LoVo (cell line): ENCODE measurements around the gene RTN3.

Experiments used
- DNase-seq: peaks from one replicate; pipeline ENCODE4 v3.0.0-alpha.2; 2016; ENCODE audit warnings: low spot score

The RTN3 gene

DNA sequence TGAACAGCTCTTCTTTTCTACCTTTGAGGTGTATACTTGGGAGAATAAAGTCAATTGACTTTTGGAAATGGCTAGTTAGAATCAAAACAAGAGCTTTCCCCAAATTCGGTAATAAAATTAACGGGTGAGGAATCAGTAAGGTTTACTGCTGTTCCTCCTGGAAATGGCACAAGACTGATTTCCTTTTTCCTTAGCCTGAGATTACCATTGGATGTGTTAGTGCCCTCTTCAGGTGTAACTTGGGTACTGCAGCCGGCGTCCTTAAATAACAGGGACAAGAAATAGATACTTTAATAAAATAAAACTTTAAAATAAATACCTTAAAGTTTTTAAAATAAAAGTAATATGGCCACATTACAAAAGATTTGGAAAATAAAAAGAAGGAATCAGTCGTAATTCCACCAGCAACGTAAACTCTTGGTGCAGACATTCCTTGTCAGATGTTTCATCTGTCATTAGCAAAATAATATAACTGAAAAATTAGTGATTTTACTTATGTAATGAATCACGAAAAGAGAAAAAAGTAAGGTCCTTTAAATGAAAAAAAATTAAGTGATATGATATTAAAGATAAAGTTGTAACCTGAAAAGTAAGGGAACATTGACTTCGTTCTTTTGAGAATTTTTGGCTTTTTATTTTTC is 57.5 kb downstream of the RTN3 start:
- DNase-seq: peak; percentile 79

DNA sequence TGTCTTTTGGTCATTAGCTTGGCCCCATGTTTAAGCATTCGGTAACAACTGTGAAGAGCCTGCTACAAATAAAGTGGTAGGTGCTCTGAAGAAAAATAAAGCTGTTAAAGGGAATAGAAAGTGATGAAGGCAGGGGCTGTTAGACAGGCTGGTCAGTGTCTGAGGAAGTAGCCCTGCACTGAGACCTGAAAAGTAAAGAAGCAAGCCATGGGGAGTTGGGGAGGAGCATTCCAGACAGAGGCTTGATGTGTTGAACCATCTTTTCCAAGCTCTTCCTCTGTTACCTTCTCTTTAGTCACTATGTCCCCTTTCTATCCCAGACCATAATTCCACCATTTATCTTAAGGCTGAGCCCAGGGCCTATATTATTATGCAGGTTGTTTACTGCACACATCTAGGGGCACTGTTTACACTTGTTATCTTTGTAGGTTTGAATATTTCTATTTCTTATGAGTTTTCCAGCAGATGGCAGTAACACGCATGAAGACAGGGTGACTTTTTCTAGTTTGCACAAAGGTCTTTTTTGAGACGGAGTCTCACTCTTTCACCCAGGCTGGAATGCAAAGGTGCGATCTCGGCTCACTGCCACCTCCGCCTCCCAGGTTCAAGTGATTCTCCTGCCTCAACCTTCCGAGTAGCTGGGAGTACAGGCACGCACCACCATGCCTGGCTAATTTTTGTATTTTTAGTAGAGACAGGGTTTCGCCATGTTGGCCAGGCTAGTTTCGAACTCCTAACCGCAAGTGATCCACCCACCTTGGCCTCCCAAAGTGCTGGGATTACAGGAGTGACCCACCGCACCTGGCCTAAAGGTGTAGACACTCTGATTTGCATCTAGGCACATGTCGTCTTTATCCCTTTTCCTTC is 64.2 kb downstream of the RTN3 start:
- no peak for DNase-seq

DNA sequence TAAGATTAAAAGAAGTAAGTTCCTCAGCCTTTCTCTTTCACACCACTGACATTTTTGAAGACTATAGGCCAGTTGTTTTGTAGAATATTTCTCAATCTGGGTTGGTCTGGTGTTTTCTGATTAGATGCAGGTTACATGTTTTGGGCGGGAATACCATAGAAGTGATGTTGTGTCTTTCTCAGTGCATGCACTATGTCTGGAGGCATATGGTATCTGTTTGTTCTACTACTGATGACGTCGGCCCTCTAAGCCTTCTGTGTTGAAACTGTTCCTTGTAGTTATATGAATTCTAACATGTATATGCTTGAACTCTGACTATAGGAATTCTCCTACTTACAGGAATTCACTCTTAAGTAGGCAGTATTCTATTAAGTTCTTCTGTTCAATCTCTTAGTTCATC is 65.7 kb downstream of the RTN3 start:
- no peak for DNase-seq

DNA sequence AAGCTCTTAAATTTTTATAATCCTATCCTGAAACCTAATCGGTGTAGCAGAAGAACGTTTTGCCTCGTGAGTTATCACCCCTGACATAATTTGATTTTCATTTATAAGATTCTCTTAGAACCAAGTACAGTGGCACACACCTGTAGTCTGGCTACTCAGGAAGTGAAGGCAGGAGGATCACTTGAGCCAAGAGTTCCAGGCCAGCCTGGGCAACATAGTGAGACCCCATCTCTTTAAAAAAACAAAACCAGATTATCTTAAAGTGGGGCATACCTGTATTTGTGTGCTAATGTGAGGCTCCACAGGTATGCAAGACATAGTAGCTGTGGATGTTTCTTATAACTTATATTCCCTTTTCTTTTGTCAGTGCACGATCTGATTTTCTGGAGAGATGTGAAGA is 68.3 kb downstream of the RTN3 start:
- no peak for DNase-seq

DNA sequence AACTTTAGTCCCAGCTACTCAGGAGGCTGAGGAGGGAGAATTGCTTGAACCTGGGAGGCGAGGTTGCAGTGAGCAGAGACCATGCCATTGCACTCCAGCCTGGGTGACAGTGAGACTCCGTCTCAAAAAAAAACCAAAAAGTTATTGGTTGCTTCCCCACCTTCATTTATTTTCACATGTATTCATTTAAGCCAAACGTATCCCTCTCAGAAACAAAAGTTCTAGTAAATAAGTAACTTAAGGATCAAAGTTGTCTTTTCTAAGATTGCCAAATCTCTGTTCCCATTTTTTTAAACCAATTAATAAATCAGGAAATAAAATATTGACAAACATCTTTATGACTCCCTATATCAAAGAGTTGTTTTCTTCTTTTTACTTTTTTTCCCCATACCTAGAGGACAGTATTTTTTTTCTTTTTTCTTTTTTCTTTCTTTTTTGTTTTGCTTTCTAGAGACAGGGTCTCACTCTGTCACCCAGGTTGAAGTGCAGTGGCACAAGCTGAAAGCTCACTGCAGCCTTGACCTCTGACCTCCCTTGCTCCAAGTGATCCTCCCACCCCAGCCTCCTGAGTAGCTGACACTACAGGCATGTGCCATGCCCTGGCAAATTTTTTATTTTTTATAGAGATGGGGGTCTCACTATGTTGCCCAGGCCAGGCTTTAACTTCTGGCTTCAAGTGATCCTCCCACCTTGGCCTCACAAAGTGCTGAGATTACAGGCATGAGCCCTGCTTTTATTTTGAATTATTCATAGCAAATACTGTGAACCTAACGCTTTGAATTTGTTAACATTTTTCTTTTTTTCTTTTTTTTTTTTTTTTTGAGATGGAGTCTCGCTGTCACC is 75.8 kb downstream of the RTN3 start:
- DNase-seq: no peak

DNA sequence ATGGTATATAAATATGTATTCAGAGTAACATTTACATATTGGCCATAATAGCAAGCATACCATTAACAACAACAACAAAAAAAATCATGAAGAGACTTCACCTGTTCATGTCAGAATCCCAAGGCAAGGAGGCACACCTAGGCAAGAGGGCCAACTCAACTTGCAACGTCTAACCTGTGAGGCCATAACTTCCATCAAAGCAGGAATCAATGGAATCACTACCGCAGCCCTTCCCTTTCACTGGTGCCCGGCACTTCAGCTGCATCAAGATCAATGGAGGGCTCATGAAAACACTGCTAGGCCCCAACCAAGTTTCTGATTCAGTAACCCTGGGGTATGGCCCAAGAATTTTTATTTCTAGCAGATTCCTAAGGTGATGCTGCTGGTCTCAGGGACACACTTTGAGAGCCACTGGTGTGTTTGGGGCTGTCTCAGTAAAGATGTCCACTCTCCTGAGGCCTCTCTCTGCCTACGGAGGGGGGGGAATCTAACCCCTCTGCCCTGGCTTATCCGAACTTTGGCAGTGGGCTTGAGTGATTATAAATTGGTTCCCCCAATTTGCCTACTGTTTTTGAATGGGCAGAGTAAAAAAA is 79.3 kb downstream of the RTN3 start:
- no peak for DNase-seq

DNA sequence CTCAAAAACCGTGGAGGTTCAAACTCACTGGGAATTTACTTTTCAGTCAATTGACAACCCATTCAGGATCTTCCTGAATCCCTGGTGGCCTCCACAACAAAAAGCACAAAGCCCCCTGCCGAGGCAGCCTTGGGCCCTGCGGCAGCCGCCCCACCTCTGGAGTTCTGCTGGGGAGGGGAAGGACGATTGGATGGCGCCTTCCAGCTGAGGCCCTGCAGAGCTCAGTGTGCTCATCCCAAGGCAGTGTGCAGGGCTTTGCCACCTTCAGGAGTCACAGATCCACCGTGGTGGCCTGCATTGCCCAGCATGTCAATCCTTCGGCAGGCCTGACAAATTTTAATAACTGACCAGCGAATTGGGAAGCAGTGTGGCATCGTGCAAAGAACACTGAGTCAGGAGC is 79.9 kb downstream of the RTN3 start:
- no peak for DNase-seq

DNA sequence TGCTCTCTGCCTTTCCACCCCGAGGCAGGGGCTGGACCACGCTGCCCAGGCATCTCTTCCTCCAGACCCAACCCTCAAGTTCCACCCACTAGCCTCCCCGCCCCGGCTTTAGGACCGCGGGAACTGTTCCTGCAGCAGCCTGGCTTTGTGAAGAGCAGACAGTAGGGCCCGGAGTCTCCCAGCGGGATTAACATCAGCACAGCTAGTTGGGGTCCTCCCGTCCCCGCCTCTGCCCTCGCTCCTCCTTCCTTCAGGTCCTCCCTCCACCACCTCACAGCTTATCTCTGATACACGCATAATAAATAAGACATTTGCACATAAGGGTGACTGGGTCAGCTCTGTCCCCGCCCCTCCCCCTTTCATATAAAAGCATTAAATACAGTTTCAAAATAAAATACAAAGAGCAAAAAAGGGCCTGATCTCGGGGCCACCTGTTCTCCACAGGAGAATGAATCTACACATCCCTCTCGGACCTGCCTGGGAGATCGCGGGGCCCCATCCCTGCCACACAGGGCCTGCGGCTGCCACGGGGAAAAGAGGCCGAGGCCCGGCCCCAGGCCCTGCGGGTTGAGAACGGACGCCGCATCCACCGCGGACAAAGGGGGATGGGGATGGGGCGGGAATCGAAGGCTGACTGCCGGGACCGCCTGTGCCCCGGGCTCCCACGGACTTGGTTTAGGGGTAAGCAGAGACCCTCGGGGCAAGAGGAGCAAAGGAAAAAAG is 80.8 kb downstream of the RTN3 start:
- DNase-seq: no peak

DNA sequence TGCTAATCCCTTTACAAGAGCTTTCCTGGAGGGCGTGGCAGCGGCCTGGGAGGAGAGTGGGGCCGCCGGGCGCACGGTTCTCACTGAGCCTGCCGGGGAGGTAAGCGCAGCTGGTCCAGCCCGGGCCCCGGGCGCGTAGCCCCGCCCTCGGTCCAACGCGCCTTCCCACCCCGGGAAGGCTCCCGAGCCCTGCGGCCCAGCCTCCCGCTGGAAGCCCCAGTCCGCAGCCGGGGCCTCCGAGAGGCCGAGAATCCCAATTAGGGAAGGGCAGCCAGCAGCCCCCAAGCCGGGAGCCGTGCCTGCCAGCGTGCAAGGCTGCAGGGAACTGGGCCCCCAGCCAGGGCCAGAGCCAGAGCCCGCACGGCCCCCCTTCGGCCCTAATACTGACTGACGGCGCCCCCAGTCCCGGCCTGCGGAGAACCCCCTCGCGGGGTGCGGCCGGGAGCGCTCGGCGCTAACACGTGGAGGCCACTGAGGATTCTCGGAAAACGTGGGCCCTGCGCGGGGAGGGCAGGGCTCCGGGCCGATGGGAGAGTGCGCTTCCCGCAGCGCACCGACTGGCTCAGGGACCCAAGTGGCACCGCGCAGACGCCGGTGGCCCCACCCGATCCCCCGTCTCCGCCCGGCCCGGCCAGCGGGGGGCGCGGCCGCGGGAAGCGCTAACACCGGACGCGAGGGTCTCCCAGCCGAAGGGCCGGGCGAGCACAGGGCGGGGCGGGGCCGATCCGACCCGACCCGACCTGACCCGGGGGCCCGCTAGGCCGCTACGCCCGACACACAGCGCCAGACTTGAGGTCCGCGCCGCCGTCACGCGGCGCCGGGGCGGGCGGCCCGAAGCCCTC is 81.6 kb downstream of the RTN3 start:
- DNase-seq: no peak

DNA sequence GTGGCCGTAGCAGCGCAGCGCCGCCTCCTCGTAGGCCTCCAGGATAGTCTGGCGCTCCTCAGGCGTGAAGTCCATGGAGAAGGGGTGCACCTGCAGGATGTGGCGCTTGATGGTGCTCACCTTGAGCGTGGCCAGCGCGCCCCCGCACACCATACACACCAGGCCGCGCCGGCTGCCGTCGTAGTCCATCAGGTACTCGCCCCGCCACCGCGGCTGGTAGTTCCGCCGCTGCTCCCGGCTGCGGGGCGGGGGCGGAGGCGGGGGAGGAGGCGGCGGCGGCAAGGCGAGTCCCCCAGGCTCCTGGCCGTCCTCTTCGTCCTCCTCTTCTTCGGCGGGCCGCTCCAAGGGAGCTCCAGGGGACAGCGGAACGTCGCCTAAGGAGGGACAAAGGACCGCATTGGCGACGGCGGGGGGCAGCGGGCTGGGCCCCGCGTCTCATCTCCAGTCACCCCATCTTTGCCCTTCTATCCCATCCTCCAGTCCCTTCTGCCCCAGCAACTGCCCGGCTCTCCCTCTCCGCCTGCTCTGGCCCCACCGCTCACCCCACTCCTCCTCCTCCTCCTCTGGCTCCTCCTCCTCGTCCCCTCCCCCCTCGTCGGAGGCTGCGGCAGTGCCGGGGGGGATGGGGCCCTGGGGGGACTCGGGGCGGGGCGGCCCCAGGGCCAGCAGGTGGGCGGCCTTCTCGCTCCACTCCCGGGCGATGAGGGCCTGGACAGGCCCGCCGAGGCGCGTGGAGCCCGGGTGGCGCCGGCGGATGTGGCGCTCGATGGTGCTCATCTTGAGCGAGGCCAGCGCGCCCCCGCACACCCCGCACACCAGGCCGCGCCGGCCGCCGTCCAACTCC is 82.4 kb downstream of the RTN3 start:
- DNase-seq: no peak

DNA sequence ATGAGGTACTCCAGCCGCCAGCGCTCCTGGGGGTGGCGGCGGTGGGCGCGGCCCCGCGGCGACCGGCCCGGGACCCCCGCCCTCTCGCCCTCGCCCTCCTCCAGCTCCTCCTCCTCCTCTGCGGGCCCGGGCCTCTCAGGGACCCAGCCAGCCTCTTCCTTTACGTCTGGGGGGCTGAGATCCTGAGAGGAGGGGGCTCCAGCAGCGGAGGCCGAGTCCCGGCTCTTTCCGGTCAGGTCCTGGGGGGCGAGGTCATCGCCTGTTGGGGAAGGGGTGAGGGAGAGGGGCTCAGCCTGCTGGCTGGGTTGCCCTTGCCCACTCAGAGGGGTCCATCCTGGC is 83.0 kb downstream of the RTN3 start:
- no peak for DNase-seq

DNA sequence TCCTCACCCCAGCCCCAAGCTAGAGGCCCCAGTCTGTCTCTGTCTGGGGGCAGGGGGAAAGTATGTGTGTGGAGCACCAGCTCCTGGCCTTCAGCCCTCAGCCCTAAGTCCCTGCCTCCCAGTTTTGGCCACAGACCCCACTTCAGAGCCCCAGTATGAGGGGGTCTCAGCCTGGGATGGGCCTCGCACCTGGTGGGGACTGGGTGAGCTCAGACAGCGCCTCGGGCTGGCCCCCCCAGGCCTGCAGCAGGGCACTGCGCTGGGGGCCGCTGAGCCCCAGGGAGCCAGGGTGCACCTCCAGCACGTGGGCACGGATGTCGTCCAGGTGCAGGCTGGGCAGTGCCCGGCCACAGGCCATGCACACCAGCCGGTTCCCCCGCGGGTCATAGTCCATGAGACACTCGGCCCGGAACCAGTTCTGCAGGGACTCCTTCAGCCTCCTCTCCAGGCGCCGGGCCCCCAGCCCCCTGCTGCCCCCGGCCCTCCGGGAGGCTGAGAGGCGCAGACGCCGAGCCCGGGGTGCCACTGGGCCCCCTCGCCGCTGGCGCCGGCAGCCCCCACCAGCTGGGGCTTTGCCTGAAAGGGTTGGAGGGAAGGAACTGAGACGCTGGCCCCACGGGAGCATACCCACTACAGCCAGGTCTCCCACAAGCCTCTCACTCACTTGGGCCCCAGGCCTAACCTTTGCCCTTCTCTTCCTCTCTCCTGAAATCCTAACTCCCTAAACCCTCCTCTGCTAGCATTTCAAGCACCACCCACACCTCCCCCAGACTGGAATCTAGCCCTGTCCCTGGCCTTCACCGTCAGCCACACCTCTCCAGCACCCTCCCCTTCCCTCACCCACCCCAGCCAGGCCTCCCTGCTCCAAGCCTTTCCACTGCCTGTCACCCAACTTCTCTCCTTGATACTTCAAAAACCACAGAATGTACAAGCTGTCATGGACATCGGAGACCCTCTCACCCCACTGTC is 83.7 kb downstream of the RTN3 start:
- DNase-seq: no peak

DNA sequence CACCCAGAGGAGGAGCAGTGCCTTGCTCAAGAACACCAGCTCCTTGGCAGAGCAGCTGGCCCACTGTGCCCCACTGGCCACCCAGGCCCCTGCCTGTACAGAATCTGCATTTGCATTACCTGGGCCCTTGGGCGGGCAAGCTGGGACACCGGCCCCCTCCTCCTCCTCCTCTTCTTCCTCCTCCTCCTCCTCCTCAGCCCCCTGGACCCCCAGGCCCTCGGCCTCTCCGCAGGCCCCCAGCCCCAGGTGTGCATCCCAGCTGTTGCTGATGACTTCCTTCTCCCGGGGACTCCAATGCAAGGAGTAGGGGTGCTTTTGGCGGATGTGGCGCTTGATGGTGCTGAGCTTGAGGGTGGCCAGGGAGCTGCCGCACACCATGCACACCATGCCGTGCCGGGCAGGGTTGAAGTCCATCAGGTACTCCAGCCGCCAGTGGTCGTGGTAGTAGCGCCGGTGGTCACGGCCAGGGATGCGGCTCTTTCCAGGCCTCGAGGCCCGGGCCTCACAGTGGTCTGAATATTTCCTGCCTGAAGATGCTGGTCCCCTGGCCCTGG is 84.5 kb downstream of the RTN3 start:
- DNase-seq: no peak

DNA sequence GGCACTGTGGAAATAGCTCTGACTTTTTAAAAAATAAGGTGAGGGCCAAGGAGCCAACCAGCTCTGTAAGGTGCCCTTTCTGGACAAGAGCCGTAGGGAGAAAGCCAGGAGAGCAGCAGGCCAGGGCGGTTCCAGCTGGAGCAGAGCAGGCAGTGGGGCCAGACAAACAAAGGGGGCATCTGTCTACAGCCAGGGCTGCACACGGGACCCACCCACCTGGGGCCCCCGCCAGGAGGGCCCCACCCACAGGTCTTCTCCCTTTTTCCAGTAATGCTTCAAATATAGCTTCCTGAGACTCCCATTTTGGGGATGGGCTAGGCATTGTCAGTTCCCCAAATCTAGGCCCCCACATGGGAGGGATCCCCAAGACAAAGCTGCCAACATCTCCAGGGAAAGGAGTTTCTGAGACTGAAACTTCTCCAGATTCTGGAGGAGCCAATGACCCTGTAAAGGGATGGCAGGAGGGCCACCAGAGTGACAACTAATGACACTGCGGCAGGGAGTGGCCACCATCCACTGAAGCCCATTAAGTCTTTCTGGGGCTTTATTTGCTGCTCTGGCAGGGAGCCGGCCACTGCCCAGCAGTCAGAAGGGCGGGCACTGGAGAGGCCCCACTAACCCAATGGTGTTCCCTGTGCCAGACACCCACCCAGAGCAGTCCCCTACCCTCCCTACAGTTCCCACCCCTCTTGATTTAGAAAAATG is 85.4 kb downstream of the RTN3 start:
- no peak for DNase-seq

DNA sequence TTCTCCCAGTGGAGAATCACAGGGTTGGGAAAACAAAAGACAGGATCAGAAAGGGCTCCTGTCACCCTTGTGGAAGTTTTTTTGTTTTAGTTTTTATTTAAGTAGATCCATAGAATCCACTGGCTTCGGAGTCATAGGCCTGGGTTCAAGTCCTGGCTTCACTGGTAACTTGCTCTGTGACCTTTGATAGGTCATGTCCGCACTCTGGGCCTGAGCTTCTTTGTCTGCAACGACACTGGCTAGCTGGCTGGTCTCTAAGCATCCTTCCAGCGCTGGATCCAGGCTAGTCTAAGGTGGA is 85.9 kb downstream of the RTN3 start:
- no peak for DNase-seq

DNA sequence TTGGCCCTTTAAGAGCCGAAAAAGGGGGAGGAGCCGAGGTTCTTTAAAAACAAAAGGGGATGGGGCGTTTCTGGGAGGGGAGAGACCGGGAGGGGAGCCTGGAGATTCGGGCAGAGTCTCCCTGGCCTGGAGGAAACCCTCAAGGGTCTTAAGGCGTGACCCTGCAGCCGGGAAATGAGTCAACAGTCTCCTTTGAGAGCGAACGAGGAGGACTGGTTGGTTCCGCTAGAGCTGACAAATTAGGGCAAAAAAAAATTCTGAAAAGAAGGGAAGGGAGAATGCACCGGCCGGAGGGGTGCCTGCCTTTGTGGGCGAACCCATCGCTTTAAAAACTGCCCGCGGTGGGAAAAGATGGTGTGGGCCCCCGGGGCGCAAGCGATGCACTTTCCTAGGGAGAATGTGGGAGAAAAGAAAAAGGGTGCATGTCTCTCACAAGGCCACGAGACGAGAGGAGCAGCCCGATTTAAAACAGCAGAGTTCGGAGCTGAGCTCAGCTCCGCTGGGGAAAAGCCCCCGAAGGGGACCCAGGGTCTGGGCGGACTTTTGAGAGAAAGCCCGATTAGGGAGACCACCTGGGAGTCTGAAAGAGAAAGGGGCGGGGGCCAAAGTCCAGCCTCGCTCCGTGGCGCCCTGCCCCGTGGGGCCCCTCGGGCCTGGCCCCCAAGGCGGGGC is 86.4 kb downstream of the RTN3 start:
- peak; percentile 45 for DNase-seq

DNA sequence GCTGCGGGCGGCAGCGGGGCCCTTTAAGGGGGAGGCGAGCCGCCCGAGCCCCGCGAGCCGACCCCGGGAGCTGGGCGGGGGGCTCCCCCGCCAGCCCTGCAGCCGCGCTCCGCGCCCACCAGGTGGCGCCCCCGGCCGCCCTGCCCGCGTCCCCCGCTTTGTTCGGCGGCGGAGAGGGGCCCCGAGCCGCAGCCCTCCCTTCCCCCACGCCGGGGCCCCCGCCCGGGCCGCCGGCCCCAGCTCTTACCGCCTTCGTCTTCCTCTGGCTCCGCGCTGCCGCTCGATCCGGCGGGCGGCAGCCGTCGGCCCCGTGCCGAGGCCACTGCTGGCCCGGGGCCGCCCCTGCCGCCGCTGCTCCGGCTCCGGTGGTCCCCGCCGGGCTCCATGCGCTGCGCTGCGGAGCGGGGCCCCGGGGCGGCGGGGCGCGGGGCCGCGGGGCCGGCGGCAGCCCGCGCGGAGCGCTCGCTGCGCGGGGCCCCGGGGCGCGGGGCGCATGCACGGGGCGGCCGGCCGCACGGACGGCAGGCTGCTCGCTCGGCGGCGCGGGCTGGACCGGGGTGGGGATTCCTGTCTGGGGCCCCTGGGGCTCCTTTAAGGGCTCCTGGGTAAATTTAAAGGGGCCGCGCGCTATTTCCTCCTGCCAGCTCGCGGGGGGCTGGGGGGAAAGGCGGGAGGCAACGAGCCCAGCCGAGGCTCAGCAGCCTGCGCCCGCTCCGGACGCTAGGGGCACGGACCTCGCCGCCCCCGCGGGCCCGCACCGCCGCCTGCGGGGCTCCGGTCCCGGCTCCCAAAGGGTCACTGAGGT is 87.1 kb downstream of the RTN3 start, which contains the start of gene ZFTA:
ZFTA (minus strand) TSS at position 539 of the 805 bp plus-strand sequence; CDS start at position 386, 153 bp downstream.
- DNase-seq: peak; percentile 56
